ENCODE measurements around the gene GPR151.
"Not testable (repeated sequence)": the region's sequence is repeated elsewhere in the genome, so short reads cannot be mapped to it uniquely, and the experiment has no call there.

GPR151 gene

GRCh38 chr5:146516151-146516475, at the start of gene GPR151:
Gene GPR151 (minus strand): TSS chr5:146516190. CDS start chr5:146516113, 77 bp downstream.
- no peaks in the 10 kb centered on the region for H3K9me3 Mint-ChIP-seq
- H3K4me1 Mint-ChIP-seq (ENCODE audit: low read depth) = no peaks in the 10 kb centered on the region
- H3K36me3 Mint-ChIP-seq (ENCODE audit: low read depth) = peaks cover 5% of the 10 kb centered on the region
- no peaks in the 10 kb centered on the region for H3K27me3 Mint-ChIP-seq (ENCODE audit: low read depth)
- no peak within 1 kb of the TSS for H3K27ac Mint-ChIP-seq
- DNase-seq (ENCODE audit: low spot score) = no peak
- no peak within 1 kb of the TSS for H3K4me3 Mint-ChIP-seq

GRCh38 chr5:146564007-146564762, 48.2 kb upstream of the GPR151 start:
- no peak overlapping the region for H3K27ac Mint-ChIP-seq
- no peaks in the 10 kb centered on the region for H3K36me3 Mint-ChIP-seq (ENCODE audit: low read depth)
- H3K4me3 Mint-ChIP-seq = no peak overlapping the region
- no peak for DNase-seq (ENCODE audit: low spot score)
- peaks cover 4% of the 10 kb centered on the region for H3K4me1 Mint-ChIP-seq (ENCODE audit: low read depth)
- H3K27me3 Mint-ChIP-seq (ENCODE audit: low read depth) = peaks cover 8% of the 10 kb centered on the region
- H3K9me3 Mint-ChIP-seq = no peaks in the 10 kb centered on the region

GRCh38 chr5:146562461-146562860, 46.5 kb upstream of the GPR151 start:
- no peak for DNase-seq (ENCODE audit: low spot score)
- Mint-ChIP-seq H3K4me1 (ENCODE audit: low read depth) (peaks cover 4% of the 10 kb centered on the region), H3K27ac (no peak overlapping the region), H3K4me3 (no peak overlapping the region), H3K36me3 (ENCODE audit: low read depth) (no peaks in the 10 kb centered on the region), H3K27me3 (ENCODE audit: low read depth) (peaks cover 3% of the 10 kb centered on the region), H3K9me3 (no peaks in the 10 kb centered on the region)

DNA sequence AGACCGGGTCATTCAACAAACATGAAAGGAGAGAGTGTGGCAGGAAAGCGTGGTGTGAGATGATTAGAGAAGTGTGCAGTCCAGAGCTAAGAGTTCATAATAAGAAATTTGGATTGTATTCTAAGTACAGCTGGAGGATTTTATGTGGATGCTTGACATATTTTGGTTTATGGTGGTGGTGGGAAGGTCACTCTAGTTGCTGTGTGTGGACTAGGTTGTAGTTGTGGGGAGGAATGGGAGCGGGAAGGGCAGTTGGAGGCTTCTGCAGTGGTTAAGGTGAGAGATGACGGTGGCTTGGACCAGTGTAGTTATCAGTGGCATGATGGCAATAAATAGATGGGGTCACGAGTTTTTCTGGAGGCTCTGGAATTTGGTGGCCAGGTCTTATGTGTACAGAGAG, 45.7 kb upstream of the GPR151 start:
- Mint-ChIP-seq H3K36me3 (ENCODE audit: low read depth) (no peaks in the 10 kb centered on the region), H3K4me1 (ENCODE audit: low read depth) (peaks cover 4% of the 10 kb centered on the region), H3K4me3 (no peak overlapping the region), H3K27me3 (ENCODE audit: low read depth) (peaks cover 3% of the 10 kb centered on the region), H3K9me3 (no peaks in the 10 kb centered on the region), H3K27ac (no peak overlapping the region)
- DNase-seq (ENCODE audit: low spot score) = no peak

GRCh38 chr5:146560205-146560812, 44.3 kb upstream of the GPR151 start:
- H3K4me1 Mint-ChIP-seq (ENCODE audit: low read depth) = no peaks in the 10 kb centered on the region
- no peak for DNase-seq (ENCODE audit: low spot score)
- no peak overlapping the region for H3K4me3 Mint-ChIP-seq

GRCh38 chr5:146556884-146557283, 40.9 kb upstream of the GPR151 start:
- not testable (repeated sequence) for DNase-seq (ENCODE audit: low spot score); H3K4me1 Mint-ChIP-seq (ENCODE audit: low read depth); H3K4me3 Mint-ChIP-seq; H3K27me3 Mint-ChIP-seq (ENCODE audit: low read depth); H3K9me3 Mint-ChIP-seq; H3K27ac Mint-ChIP-seq; H3K36me3 Mint-ChIP-seq (ENCODE audit: low read depth)

More at GRCh38 chr5:146560205-146560812, 44.3 kb upstream of the GPR151 start:
- H3K9me3 Mint-ChIP-seq = no peaks in the 10 kb centered on the region
- H3K27ac Mint-ChIP-seq = no peak overlapping the region
- peaks cover 3% of the 10 kb centered on the region for H3K27me3 Mint-ChIP-seq (ENCODE audit: low read depth)
- no peaks in the 10 kb centered on the region for H3K36me3 Mint-ChIP-seq (ENCODE audit: low read depth)

- H3K4me1 Mint-ChIP-seq (ENCODE audit: low read depth) = peaks cover 3% of the 10 kb centered on the region
- H3K4me3 Mint-ChIP-seq = no peak overlapping the region
- H3K27ac Mint-ChIP-seq = no peak overlapping the region
- H3K9me3 Mint-ChIP-seq = no peaks in the 10 kb centered on the region
- H3K27me3 Mint-ChIP-seq (ENCODE audit: low read depth) = peaks cover 15% of the 10 kb centered on the region
- no peaks in the 10 kb centered on the region for H3K36me3 Mint-ChIP-seq (ENCODE audit: low read depth)
- DNase-seq (ENCODE audit: low spot score) = no peak
These were observed 37.5 kb upstream of the GPR151 start for GRCh38 chr5:146553446-146553845.

- peaks cover 3% of the 10 kb centered on the region for H3K4me1 Mint-ChIP-seq (ENCODE audit: low read depth)
- H3K4me3 Mint-ChIP-seq = no peak overlapping the region
- H3K36me3 Mint-ChIP-seq (ENCODE audit: low read depth) = no peaks in the 10 kb centered on the region
- no peak overlapping the region for H3K27ac Mint-ChIP-seq
- no peaks in the 10 kb centered on the region for H3K9me3 Mint-ChIP-seq
- DNase-seq (ENCODE audit: low spot score) = no peak
- peaks cover 21% of the 10 kb centered on the region for H3K27me3 Mint-ChIP-seq (ENCODE audit: low read depth)
These were observed 33.6 kb upstream of the GPR151 start for GRCh38 chr5:146549615-146550014.

DNA sequence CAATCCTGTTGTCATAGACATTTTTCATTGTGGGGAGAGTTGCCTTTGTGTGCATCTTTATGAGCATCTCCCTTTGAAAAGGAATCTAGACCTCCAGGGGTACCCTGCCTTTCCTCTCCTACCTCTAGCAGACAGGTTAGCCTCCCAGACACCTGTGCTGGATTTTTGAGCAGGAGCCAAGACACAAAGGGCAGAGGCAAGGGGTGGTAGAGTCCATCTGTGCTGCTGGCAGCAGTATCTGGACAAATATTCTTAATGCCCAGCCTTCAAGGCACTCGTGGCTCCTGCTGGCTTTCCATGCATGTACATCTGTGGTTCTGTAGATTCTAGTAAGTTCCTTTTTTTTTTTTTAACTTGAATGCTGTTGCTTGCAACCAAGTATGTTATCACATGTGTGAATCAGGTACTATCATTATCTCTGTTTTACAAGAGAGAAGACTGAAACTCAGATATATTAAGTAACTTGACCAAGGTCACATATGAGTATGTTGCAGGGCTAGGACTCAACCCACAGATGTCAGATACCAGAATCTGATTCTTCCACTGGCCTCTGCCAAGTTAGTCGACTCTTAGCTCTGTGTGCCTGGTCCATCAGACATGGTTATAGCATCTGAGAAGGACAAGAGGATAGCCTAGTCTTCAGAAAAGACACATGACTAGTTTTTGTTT, 32.9 kb upstream of the GPR151 start:
- Mint-ChIP-seq H3K27me3 (ENCODE audit: low read depth) (peaks cover 17% of the 10 kb centered on the region), H3K27ac (no peak overlapping the region), H3K4me3 (no peak overlapping the region), H3K4me1 (ENCODE audit: low read depth) (peaks cover 3% of the 10 kb centered on the region), H3K36me3 (ENCODE audit: low read depth) (no peaks in the 10 kb centered on the region), H3K9me3 (no peaks in the 10 kb centered on the region)
- DNase-seq (ENCODE audit: low spot score) = no peak

- Mint-ChIP-seq H3K27me3 (ENCODE audit: low read depth) (peaks cover 12% of the 10 kb centered on the region), H3K9me3 (no peaks in the 10 kb centered on the region), H3K27ac (no peak overlapping the region), H3K36me3 (ENCODE audit: low read depth) (no peaks in the 10 kb centered on the region), H3K4me3 (no peak overlapping the region), H3K4me1 (ENCODE audit: low read depth) (no peaks in the 10 kb centered on the region)
- no peak for DNase-seq (ENCODE audit: low spot score)
These were observed 28.2 kb upstream of the GPR151 start for GRCh38 chr5:146544232-146544631.

DNA sequence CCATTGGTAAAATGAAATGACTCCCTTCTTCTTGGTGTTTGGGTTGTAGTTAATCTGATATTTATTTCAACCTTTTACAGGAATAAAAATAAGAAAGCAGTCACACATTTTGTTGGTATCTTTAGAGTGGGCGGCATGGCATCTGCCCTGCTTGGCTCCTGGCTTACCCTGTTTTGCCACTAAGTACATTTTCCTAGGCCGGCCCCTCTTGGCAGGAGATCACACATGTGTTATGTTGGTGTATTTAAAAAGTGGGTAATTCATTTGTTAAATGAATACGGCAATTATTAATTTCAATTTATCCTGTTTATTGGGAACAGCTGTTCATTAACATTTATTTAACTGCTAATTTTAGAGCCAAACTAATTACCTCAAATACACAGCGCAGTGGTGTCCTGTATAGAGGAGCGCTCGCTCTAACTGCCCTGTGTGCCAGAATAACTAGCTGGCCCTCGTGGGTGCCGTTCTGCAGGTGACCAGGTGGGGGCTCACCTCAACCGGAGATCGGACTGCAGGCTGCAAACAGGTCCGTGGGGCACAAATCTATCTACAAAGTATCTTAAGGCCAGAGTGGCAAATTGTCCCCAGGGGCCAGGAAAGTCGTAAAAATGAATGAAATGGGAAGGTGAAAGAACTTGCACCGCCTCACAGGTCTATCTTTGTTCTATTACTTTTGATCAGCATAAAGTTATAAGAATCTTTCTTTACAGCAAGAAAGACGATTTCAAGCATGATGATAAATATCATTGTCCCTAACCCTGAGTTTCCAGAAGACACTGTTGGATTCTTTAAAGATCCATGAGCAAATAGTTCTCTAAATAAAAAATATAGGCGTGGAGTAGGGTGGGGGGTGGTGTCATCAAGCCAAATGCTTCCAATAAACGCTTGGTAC, 26.2 kb upstream of the GPR151 start:
- peak; percentile 38 for DNase-seq (ENCODE audit: low spot score)
- no peaks in the 10 kb centered on the region for H3K36me3 Mint-ChIP-seq (ENCODE audit: low read depth)
- H3K4me1 Mint-ChIP-seq (ENCODE audit: low read depth) = no peaks in the 10 kb centered on the region
- no peaks in the 10 kb centered on the region for H3K9me3 Mint-ChIP-seq
- peaks cover 6% of the 10 kb centered on the region for H3K27me3 Mint-ChIP-seq (ENCODE audit: low read depth)
- H3K27ac Mint-ChIP-seq = no peak overlapping the region
- H3K4me3 Mint-ChIP-seq = no peak overlapping the region

GRCh38 chr5:146540414-146540813, 24.4 kb upstream of the GPR151 start:
- DNase-seq (ENCODE audit: low spot score) = no peak
- Mint-ChIP-seq H3K9me3 (no peaks in the 10 kb centered on the region), H3K27ac (no peak overlapping the region), H3K4me3 (no peak overlapping the region), H3K27me3 (ENCODE audit: low read depth) (peaks cover 3% of the 10 kb centered on the region), H3K4me1 (ENCODE audit: low read depth) (no peaks in the 10 kb centered on the region), H3K36me3 (ENCODE audit: low read depth) (no peaks in the 10 kb centered on the region)

- H3K27ac Mint-ChIP-seq = no peak overlapping the region
- H3K9me3 Mint-ChIP-seq = no peaks in the 10 kb centered on the region
- H3K36me3 Mint-ChIP-seq (ENCODE audit: low read depth) = no peaks in the 10 kb centered on the region
- H3K4me3 Mint-ChIP-seq = no peak overlapping the region
- no peaks in the 10 kb centered on the region for H3K4me1 Mint-ChIP-seq (ENCODE audit: low read depth)
- DNase-seq (ENCODE audit: low spot score) = no peak
- H3K27me3 Mint-ChIP-seq (ENCODE audit: low read depth) = peaks cover 3% of the 10 kb centered on the region
These were observed 24.0 kb upstream of the GPR151 start for GRCh38 chr5:146539973-146540372.

- H3K27ac Mint-ChIP-seq = no peak overlapping the region
- DNase-seq (ENCODE audit: low spot score) = no peak
- no peaks in the 10 kb centered on the region for H3K9me3 Mint-ChIP-seq
- H3K36me3 Mint-ChIP-seq (ENCODE audit: low read depth) = no peaks in the 10 kb centered on the region
- H3K4me3 Mint-ChIP-seq = no peak overlapping the region
- H3K27me3 Mint-ChIP-seq (ENCODE audit: low read depth) = peaks cover 3% of the 10 kb centered on the region
- H3K4me1 Mint-ChIP-seq (ENCODE audit: low read depth) = peaks cover under 1% of the 10 kb centered on the region
These were observed 22.4 kb upstream of the GPR151 start for GRCh38 chr5:146538432-146538831.
